CD4-positive, alpha-beta memory T cell (primary cell): ENCODE data around the gene SEC31A. TPM values are rescaled to one million over a fixed set of nuclear protein-coding genes. Genes with fewer than 3 reads are reported as not detected.

Experiments used
- CTCF ChIA-PET: fragments of 350-600 bp; sonication (Branson Sonifier 250); formaldehyde crosslinking; loops from one replicate; lab custom pipeline; 2021; ENCODE audit warnings: inconsistent platforms; ENCODE audit not compliant: partially characterized antibody; lab: Charles Lee
- POLR2A ChIA-PET: fragments of 350-600 bp; sonication (Branson Sonifier 250); formaldehyde crosslinking; loops from one replicate; lab custom pipeline; 2021; ENCODE audit not compliant: partially characterized antibody; lab: Charles Lee
- DNase-seq, 5 donors: peaks; one replicate each; pipeline versions ENCODE4 v3.0.0 to v3.0.0-alpha.2; 2020 to 2022; ENCODE audit warnings: mixed read lengths in 1 of 5
- H3K27ac ChIP-seq: one replicate; pipeline ENCODE4 v1.7.0; 2013; ENCODE audit warnings: low read depth, low read length
- H3K27me3 ChIP-seq: 2 replicates; pipeline ENCODE4 v1.7.0; 2013; ENCODE audit warnings: mild to moderate bottlenecking, low read length, moderate library complexity; ENCODE audit not compliant: insufficient read depth
- H3K36me3 ChIP-seq: 2 replicates; pipeline ENCODE4 v1.7.0; 2013; ENCODE audit warnings: mild to moderate bottlenecking, low read length, moderate library complexity; ENCODE audit not compliant: insufficient read depth
- H3K4me1 ChIP-seq: 2 replicates; pipeline ENCODE4 v1.7.0; 2013; ENCODE audit warnings: mild to moderate bottlenecking, low read length, moderate library complexity; ENCODE audit not compliant: insufficient read depth
- H3K4me3 ChIP-seq, 2 donors: one replicate each; pipeline ENCODE4 v1.7.0; 2013; ENCODE audit warnings: low read length in 2 of 2, mild to moderate bottlenecking in 1 of 2
- H3K9me3 ChIP-seq, 2 donors: one replicate each; pipeline ENCODE4 v1.7.0; 2013; ENCODE audit warnings: low read length in 2 of 2, control low read depth in 1 of 2; ENCODE audit not compliant: control insufficient read depth in 1 of 2
- H3K27ac Mint-ChIP-seq, 7 donors: one replicate each; pipeline ENCODE4 v1.8.0; 2020 to 2021; ENCODE audit warnings: mixed read lengths in 7 of 7, mild to moderate bottlenecking in 6 of 7, inconsistent platforms in 3 of 7, moderate library complexity in 3 of 7
- H3K27me3 Mint-ChIP-seq, 2 donors: one replicate each; pipeline ENCODE4 v1.8.0; 2020 to 2021; ENCODE audit warnings: mixed read lengths in 2 of 2
- H3K36me3 Mint-ChIP-seq, 2 donors: one replicate each; pipeline ENCODE4 v1.8.0; 2020 to 2021; ENCODE audit warnings: mixed read lengths in 2 of 2, inconsistent platforms in 1 of 2, mild to moderate bottlenecking in 1 of 2
- H3K4me1 Mint-ChIP-seq, 4 donors: one replicate each; pipeline ENCODE4 v1.8.0; 2020 to 2021; ENCODE audit warnings: mixed read lengths in 4 of 4, mild to moderate bottlenecking in 1 of 4
- H3K4me3 Mint-ChIP-seq, 8 donors: one replicate each; pipeline ENCODE4 v1.8.0; 2020 to 2021; ENCODE audit warnings: mixed read lengths in 8 of 8, mild to moderate bottlenecking in 7 of 8, moderate library complexity in 6 of 8, inconsistent platforms in 3 of 8
- H3K9me3 Mint-ChIP-seq, 8 donors: one replicate each; pipeline ENCODE4 v1.8.0; 2020 to 2021; ENCODE audit warnings: mixed read lengths in 8 of 8, mild to moderate bottlenecking in 5 of 8, inconsistent platforms in 3 of 8, moderate library complexity in 1 of 8
- intact Hi-C: fragments of 100-400 bp; cut with micrococcal nuclease; formaldehyde crosslinking; loops from one replicate; pipeline ENCODE4 v1.15.1; 2023
- polyA plus RNA-seq, 2 donors: library from polyadenylated mRNA; unstranded; fragments of 300-500 nt; fragmentation: Illumina TruSeq; gene quantifications; one replicate each; pipeline ENCODE4 v1.2.3, GENCODE V29; 2021
- total RNA-seq, 2 experiments: library from RNA; stranded (reverse); gene quantifications; one replicate each; pipeline ENCODE4 v1.2.3, GENCODE V29; 2021

SEC31A gene
- total and polyA plus RNA-seq, 4 experiments from 2014 or later: 138 to 175 (median 162) TPM

DNA sequence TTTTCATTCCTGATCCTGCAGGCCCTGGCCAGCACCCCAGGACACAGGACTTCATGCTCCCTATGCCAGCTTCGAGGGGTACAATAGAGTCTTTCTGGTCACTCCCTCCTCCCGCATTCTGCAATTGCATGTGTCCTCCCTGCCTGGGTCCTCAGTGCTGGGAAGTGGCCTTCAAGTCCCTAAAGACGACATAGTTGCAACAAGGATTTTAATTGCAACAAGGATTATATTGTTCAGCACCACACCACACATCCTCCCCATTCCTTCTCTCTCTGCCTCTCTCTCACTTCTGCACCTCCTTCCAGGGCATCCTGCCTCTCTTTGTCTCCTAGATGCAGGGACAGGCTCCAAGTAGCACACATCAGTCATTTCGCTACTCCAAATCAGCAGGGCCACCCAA is 117.9 kb downstream of the SEC31A start:
- H3K9me3 Mint-ChIP-seq: peaks cover 0 to 4% (median 0%) of the 10 kb centered on the region in 8 donors
- no peaks in the 10 kb centered on the region for H3K4me1 ChIP-seq
- DNase-seq: no peak
- intact Hi-C loops: no loop called here
- H3K27ac Mint-ChIP-seq: no peak overlapping the region
- peaks cover 10 to 29% of the 10 kb centered on the region in 2 donors for H3K27me3 Mint-ChIP-seq
- H3K27ac ChIP-seq: no peak overlapping the region
- POLR2A ChIA-PET: no interaction called here
- H3K36me3 ChIP-seq: no peaks in the 10 kb centered on the region
- H3K27me3 ChIP-seq: no peaks in the 10 kb centered on the region
- no peak overlapping the region for H3K4me3 ChIP-seq
- H3K9me3 ChIP-seq: no peaks in the 10 kb centered on the region
- H3K4me1 Mint-ChIP-seq: no peaks in the 10 kb centered on the region
- no peaks in the 10 kb centered on the region for H3K36me3 Mint-ChIP-seq
- H3K4me3 Mint-ChIP-seq: no peak overlapping the region
- CTCF ChIA-PET: no interaction called here

GRCh38 chr4:82770607-82771006 is 120.3 kb downstream of the SEC31A start:
- H3K4me3 Mint-ChIP-seq: no peak overlapping the region
- DNase-seq: no peak
- no peaks in the 10 kb centered on the region for H3K36me3 ChIP-seq
- H3K4me3 ChIP-seq: no peak overlapping the region
- H3K4me1 ChIP-seq: no peaks in the 10 kb centered on the region
- CTCF ChIA-PET: no interaction called here
- H3K27ac Mint-ChIP-seq: no peak overlapping the region
- H3K27ac ChIP-seq: no peak overlapping the region
- intact Hi-C loops: no loop called here
- POLR2A ChIA-PET: no interaction called here
- H3K27me3 Mint-ChIP-seq: peaks cover 12 to 31% of the 10 kb centered on the region in 2 donors
- H3K4me1 Mint-ChIP-seq: no peaks in the 10 kb centered on the region
- peaks cover 2 to 17% (median 13%) of the 10 kb centered on the region in 8 donors for H3K9me3 Mint-ChIP-seq
- peaks cover 0 to 3% of the 10 kb centered on the region in 2 donors for H3K36me3 Mint-ChIP-seq
- H3K9me3 ChIP-seq: no peaks in the 10 kb centered on the region
- H3K27me3 ChIP-seq: no peaks in the 10 kb centered on the region

Other genes starting within 250 kb of the SEC31A start
- not detected for gene SCD5, start 92.4 kb downstream of the SEC31A start, total RNA-seq
- gene SCD5, start 92.4 kb downstream of the SEC31A start, polyA plus RNA-seq: 1 to 10 TPM in 1 of 2 donors, not detected in 1; 1.8 TPM
- gene THAP9, start 9.6 kb upstream of the SEC31A start, total RNA-seq: 1 to 10 TPM; 2.7 to 3.7 TPM
- 1 to 10 TPM in 1 of 2 donors, under 1 TPM in 1; 0.77 to 2.4 TPM for gene THAP9, start 9.6 kb upstream of the SEC31A start, polyA plus RNA-seq
- gene LIN54, start 119.7 kb upstream of the SEC31A start, total RNA-seq: 10 to 100 TPM; 19.2 to 21.7 TPM
- gene LIN54, start 119.7 kb upstream of the SEC31A start, polyA plus RNA-seq: 10 to 100 TPM in 1 of 2 donors, 1 to 10 TPM in 1; 7.6 to 11.8 TPM
- gene COPS4, start 144.0 kb upstream of the SEC31A start, total RNA-seq: 10 to 100 TPM; 24.6 to 26.1 TPM
- 10 to 100 TPM; 69.8 to 91.2 TPM for gene COPS4, start 144.0 kb upstream of the SEC31A start, polyA plus RNA-seq
- gene PLAC8, start 223.6 kb upstream of the SEC31A start, total RNA-seq: 100 to 1,000 TPM; 148 to 150 TPM
- gene PLAC8, start 223.6 kb upstream of the SEC31A start, polyA plus RNA-seq: 100 to 1,000 TPM; 378 to 424 TPM